ENCODE data around the gene ATOH8.

- TF ChIP-seq, protein P1, sequence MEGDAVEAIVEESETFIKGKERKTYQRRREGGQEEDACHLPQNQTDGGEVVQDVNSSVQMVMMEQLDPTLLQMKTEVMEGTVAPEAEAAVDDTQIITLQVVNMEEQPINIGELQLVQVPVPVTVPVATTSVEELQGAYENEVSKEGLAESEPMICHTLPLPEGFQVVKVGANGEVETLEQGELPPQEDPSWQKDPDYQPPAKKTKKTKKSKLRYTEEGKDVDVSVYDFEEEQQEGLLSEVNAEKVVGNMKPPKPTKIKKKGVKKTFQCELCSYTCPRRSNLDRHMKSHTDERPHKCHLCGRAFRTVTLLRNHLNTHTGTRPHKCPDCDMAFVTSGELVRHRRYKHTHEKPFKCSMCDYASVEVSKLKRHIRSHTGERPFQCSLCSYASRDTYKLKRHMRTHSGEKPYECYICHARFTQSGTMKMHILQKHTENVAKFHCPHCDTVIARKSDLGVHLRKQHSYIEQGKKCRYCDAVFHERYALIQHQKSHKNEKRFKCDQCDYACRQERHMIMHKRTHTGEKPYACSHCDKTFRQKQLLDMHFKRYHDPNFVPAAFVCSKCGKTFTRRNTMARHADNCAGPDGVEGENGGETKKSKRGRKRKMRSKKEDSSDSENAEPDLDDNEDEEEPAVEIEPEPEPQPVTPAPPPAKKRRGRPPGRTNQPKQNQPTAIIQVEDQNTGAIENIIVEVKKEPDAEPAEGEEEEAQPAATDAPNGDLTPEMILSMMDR (IDR thresholded peaks at IDR 0.05), result no peak
- TF ChIP-seq POLR2A (IDR thresholded peaks at IDR 0.05), result no peak
Measured at GRCh38 chr2:85800586-85800985, 46.8 kb downstream of the ATOH8 start.

All from thyroid gland (tissue), 4 donors.